Stimulated activated CD8-positive, alpha-beta memory T cell treated with anti-CD3 and anti-CD28 coated beads, Interleukin-15, amount 100 ng/mL, for 1 hour (primary cell): ENCODE results near the gene PRKAG2.
"Not testable (repeated sequence)": the region's sequence is repeated elsewhere in the genome, so short reads cannot be mapped to it uniquely, and the experiment has no call there.

ENCODE experiments used
- DNase-seq: peaks from one replicate; pipeline ENCODE4 v3.0.0-alpha.2; 2020; ENCODE audit warnings: low read depth

PRKAG2 gene

DNA sequence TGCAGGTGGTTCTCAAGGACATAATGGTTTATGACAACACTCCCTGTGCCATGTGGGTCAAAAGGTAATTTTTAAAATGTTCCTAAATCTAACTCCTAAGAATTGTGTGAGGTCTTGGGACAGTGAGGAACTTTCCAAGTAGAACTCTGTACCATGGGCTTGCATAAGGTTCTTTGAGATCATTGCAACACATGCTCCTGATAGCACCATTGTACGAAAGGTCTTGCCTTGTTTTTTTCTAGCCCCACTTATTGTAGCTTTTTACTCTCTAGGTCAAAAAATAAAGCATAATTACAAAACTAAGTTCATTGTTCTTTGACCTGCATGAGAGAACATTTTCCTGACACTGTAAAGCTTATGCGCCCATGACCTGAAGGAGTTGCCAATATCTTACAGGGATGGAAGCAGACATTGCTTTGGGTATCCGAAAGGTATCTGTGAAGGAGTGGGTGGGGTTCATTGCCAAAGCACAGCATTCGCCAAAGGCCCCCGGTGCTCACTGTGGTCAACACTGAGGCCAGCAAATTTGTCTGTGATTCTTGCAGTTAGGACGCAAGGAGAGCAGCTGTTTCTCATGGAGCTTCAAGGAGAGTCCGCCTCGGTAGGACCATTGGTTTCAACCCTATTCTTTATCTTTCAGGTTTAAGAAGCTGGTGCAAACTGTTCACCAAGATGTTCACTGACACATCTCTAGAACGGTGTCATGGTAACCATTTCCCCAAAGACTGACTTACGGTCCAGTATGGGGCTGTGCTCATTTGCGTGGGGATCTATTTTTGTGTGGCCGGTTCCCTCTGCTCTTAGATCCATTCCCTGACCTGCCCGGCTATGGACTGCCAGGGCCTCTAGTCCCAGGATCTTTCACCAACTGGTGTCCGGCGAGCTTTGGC lies 7.6 kb upstream of the PRKAG2 start:
- no peak for DNase-seq

DNA sequence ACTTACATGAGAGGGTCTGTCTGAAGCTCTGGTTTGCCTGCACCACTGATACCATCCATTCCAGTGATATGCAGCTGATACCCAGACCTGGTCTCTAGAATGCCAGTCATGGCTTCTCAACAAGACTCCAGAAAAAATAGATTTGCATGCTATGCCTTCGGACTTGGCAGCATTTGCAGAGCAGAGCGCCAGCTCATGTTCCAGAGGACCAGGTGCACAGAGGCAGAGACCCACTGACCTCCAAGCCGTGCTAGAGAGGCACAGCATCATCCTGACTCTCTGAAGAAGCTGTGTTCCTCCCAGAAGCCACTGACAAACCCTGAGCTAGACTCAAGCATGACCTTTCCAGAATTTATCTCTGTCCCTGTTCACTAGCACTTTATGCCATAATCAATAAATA lies 6.9 kb upstream of the PRKAG2 start:
- DNase-seq: no peak

DNA sequence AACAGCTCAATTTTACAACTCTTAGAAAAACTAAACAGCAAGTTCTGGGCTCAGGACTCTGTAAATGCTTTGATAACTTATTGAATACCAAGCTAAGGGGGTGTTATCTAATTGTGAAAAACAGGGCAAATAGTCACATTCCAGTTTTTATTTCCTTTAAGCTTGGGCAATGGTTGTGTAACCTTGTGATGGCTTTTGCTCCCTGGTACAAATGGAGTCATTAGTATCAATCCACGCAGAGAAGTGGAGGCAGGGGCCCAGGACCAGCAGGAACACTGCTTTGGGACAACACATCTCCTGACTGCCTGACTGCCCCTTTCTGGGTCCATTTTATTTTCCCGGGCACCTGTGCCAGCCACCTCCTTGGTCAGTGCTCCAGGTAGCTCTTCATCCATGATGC lies 5.8 kb upstream of the PRKAG2 start:
- DNase-seq: no peak

DNA sequence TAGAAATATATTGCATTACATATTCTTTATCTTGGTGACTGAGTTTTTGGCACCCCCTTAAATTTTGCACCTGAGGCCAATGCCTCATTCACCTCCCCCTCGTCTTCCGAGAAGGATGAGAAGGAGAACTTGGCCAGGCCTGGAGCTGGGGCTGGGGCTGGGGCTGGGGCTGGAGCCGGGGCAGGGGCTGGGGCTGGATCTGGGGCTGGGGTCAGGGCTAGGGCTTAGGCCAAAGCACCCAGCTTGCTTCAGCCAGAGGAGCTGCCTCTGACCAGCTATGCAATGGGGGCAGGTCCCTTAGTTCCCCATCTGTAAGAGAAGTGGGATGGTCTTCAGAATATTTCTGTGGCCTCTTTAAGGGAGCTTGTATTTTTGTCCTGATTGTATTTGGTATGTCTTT lies 3.8 kb upstream of the PRKAG2 start:
- DNase-seq: no peak

DNA sequence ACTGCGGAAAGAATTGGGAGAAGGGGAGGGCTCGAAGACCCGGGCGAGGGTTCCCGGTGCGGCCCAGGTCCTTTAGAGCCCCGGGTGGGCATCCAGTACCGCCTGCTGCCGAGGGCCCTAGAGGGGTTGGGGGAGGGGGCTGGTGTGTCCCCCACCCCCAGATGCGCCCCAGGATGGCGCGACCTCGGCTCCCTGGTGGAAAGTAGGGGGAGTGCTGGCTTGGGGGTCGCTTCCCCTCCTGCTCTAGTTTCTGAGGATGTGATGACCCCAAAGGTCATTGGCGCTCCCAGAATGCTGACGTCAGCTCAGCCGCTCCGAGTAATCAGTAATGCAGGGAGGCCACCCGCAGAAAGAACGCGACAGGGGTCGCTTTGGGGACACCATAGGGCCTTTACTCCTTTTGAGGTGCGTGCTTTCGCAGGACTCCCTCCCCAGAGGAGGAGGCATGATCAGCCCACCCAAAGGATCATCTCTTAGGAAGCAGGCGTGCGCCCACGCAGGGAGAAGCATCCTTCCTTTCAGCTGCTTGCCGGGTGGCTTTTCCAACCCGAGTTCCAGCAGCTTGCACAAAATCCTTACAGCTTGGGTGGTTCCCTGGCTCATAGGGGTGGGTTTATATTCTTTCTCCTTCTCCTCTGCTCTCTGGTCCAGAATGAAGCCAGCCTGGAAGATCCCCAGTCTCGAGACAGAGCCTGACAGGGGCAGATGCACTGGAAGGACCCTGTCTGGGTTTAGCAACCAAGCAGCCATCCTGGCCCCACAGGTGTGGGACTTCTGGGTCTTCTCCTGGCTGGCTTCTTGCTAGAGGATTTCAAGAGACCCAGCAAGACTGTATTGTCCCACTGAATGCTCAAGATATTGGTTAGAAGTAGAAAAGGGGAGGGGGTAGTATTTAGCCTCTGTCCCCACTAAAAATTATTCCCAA lies 1.3 kb upstream of the PRKAG2 start:
- DNase-seq: no peak

DNA sequence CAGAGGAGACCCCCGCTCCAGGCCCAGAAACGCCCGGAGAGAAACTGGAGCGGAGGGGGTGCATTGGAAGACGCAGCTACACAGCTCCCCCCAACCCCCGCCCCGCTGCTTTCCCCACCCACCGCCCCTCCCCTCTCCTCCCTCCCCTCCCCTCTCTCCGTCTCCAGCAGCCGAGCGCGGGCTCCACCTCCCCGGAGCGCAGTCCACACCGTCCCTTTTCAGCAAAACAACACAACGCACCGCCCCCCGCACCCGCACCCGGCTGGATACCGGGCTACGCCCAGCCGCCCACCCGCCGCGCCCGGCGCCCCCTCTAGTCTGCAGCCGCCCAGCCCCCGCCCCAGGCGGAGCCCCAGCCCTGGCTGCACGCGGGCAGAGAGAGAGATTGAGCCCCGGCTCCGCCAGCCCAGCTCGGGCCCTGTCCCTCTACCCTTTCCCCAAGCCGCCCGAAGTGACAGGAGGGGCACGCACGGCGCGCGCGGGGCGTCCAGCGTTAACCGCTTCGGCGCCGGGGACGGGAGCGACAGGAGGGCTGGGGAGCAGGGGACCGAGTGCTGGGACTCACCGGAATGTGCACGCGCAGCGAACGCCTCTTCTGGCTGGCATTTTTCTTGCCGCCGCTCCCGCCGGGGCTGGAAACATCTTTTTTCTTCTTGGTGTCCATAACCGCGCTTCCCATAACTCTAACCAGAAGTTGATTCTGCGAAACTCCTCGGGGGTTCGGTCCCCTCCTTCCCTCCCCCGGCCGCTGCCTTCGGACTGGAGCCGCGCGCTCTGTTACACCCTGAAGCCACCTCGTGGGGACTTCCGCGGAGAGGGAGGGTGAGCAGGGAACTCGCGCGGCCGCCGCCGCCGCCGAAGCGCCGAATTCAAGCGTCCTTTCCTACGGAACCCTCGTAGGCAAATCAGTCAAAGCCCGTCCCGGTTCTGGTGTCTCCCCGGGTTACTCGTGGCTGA lies 695 bp downstream of the PRKAG2 start:
- DNase-seq: peak; percentile 53

- DNase-seq: not testable (repeated sequence)
Observed at GRCh38 chr7:151874479-151874878, 2.4 kb downstream of the PRKAG2 start.

DNA sequence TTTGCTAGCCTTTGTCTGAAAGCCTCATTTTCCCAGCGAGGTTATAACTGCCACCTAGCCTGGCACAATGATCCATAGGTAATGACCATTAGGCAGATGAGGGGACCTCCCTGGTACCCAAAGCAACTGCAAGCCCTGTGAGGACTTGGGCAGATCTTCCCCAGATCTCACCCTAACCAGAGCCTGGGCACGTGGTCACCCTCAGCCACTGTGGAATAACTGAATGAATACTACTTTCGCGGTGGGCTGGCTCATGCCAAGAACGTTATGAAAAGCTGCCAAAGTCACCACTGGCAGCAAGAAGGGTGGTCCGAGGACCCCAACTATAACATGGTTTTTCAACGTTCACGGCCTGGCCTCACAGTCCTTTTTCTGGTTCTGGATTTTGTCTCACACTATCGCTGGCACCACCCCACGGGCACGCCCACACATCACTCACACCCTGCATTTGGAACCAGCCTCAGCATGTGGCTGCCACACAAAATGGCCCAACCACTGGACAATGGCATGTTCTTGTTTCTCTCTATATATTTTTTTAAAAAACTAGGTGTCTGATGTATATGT lies 3.4 kb downstream of the PRKAG2 start:
- DNase-seq: no peak

DNA sequence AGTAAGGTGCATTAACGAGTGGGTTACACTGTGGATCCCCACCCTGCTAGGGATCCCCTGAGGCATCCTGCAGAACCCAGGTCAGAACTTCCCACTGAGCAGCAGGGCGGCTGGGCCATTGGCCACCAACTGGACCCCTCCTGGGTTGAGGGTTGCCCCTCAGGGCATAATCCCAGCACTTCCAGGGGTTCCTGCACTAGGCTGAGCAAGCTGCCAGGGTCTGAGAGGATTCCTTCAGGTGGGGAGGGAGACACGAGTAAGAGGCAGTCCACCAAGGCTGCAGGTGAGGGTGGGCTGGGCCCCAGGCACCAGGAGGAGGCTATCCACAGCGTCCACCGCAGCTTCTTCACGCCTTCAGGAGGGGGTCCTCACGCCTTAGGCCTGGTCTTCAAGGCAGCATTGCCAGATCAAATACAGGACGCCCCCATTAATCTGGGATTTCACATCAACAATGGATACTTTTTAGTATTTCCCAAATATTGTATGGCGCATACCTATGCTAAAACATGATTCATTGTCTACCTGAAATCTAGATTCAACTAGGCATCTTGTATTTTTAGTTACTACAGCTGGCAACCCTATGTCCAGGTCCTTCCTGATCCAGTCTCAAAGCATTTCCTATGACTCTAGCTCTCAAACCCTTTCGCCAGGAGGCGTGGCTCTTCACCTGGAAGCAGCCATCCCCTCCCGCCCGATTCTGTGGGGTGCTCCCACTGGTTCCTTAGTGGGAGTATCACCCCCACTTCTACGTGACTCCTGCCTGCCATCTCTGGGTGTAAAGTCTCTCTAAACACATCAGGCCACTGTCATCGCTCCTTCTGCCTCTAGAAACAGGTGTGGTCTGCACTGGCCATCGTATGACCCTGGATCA lies 4.1 kb downstream of the PRKAG2 start:
- DNase-seq: no peak

- DNase-seq: no peak
Observed at GRCh38 chr7:151871904-151872303, 5.0 kb downstream of the PRKAG2 start.

GRCh38 chr7:151871189-151871735 lies 5.7 kb downstream of the PRKAG2 start:
- DNase-seq: no peak

GRCh38 chr7:151869968-151870918 lies 6.7 kb downstream of the PRKAG2 start:
- no peak for DNase-seq

- no peak for DNase-seq
Observed at GRCh38 chr7:151869455-151869854, 7.5 kb downstream of the PRKAG2 start.

DNA sequence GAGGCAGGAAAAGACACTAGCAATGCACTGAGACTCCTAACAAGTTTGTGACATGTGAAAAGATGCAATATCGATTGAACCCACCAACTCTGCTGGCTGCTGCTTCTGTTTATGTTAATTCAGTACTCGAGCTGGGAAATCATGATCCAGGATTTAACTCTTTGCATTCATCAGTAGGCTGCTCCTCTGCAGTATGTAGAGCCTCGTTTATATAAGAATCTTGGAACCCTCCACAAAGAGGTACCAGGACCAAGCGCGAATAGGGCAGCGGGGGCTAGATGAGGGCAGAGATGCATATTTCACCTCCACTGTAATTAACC lies 7.8 kb downstream of the PRKAG2 start:
- DNase-seq: no peak

- DNase-seq: no peak
Observed at GRCh38 chr7:151868396-151869108, 8.4 kb downstream of the PRKAG2 start.

DNA sequence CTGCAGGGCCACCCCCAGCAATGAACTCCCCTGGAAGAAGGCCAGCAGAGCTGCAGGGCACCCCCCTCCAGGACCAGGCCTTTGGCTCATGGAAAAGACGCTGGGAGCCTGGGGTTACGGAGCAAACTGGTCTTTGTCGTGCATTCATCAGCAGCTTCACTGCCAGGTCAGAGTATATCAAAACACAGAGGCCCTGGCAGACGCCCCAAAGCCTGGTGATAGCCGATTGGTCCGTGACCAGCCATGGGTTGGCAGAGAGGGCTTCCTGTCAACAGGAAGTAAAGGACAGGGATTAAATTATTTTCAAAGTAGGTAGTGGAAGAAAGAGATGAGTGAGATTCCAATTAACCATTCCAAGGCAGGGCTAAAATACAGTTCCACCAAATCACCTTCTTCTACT lies 9.0 kb downstream of the PRKAG2 start:
- DNase-seq: no peak

- DNase-seq: no peak
Observed at GRCh38 chr7:151866761-151867655, 9.9 kb downstream of the PRKAG2 start.
